Gastrocnemius medialis (tissue), 4 donors: ENCODE data around the gene PACS1. TPM values are rescaled to one million over a fixed set of nuclear protein-coding genes. Genes with fewer than 3 reads are reported as not detected.

Experiments used
- ATAC-seq, 2 donors: fragments of 150-250 bp; one replicate each; pipeline ENCODE4 v1.9.1; 2016
- DNase-seq, 2 donors: peaks; one replicate each; pipeline ENCODE4 v3.0.0-alpha.2; 2019
- H3K27ac ChIP-seq, 4 donors: fragments of 200-600 bp; sonication (generic); 1 replicate in 1 of 4; 2 replicates in 3 of 4; pipeline ENCODE4 v1.5.1; 2016 to 2018; ENCODE audit warnings: mild to moderate bottlenecking in 2 of 4, moderate library complexity in 1 of 4
- H3K27me3 ChIP-seq, 3 donors: fragments of 200-600 bp; sonication (generic) in 2 of 3; 1 replicate in 1 of 3; 2 replicates in 2 of 3; pipeline versions ENCODE4 v1.5.1 to v1.6.0; 2016 to 2019; ENCODE audit warnings: mild to moderate bottlenecking in 1 of 3, moderate library complexity in 1 of 3
- H3K36me3 ChIP-seq, 2 donors: fragments of 200-600 bp; sonication (generic) in 1 of 2; one replicate each; pipeline ENCODE4 v1.5.1; 2017 to 2018
- H3K4me1 ChIP-seq, 2 donors: fragments of 200-600 bp; sonication (generic) in 1 of 2; one replicate each; pipeline ENCODE4 v1.5.1; 2016 to 2017; ENCODE audit warnings: mild to moderate bottlenecking in 2 of 2
- H3K4me3 ChIP-seq, 4 donors: fragments of 200-600 bp; sonication (generic) in 3 of 4; 1 replicate in 1 of 4; 2 replicates in 3 of 4; pipeline ENCODE4 v1.5.1; 2016 to 2019; ENCODE audit warnings: mild to moderate bottlenecking in 2 of 4
- H3K9me3 ChIP-seq, 3 donors: fragments of 200-600 bp; sonication (generic) in 2 of 3; 1 replicate in 1 of 3; 2 replicates in 2 of 3; pipeline ENCODE4 v1.5.1; 2016 to 2019
- POLR2A ChIP-seq, 2 donors: fragments of 450-650 bp; IDR thresholded peaks; one replicate each; pipeline ENCODE4 v1.6.1; 2017; ENCODE audit warnings: antibody characterized with exemption in 2 of 2, mild to moderate bottlenecking in 2 of 2, moderate library complexity in 2 of 2
- in situ Hi-C, 4 donors: fragments of 200-750 bp; cut with MboI; loops; one replicate each; pipeline versions ENCODE4 v1.15.0 to v1.8.0; 2017; ENCODE audit warnings: low sequenced_read_pairs in 4 of 4
- intact Hi-C: fragments of 100-400 bp; cut with DNase I; formaldehyde crosslinking; loops from one replicate; pipeline ENCODE4 v1.15.1; 2023; ENCODE audit warnings: low total_unique reads
- total RNA-seq, 4 donors: library from RNA; depleted of rRNA; stranded (reverse); fragments of >200 nt; gene quantifications; one replicate each; pipeline versions ENCODE4 v1.1.0 to v1.2.3, GENCODE V29; 2016
- TF ChIP-seq, protein P1 (sequence below), 5 experiments: fragments of 450-650 bp in 3 of 5; fragments of 200-600 bp in 2 of 5; sonication (generic) in 2 of 5; IDR thresholded peaks in 4 of 5; conservative IDR thresholded peaks in 1 of 5; 1 replicate in 4 of 5; 2 replicates in 1 of 5; pipeline ENCODE4 v1.5.1; 2016 to 2019; ENCODE audit warnings: antibody characterized with exemption in 5 of 5, mild to moderate bottlenecking in 3 of 5, moderate library complexity in 3 of 5

PACS1 gene
- total RNA-seq, 4 donors from 2014 or later, result 6.6 to 20.4 (median 16.9) TPM

DNA sequence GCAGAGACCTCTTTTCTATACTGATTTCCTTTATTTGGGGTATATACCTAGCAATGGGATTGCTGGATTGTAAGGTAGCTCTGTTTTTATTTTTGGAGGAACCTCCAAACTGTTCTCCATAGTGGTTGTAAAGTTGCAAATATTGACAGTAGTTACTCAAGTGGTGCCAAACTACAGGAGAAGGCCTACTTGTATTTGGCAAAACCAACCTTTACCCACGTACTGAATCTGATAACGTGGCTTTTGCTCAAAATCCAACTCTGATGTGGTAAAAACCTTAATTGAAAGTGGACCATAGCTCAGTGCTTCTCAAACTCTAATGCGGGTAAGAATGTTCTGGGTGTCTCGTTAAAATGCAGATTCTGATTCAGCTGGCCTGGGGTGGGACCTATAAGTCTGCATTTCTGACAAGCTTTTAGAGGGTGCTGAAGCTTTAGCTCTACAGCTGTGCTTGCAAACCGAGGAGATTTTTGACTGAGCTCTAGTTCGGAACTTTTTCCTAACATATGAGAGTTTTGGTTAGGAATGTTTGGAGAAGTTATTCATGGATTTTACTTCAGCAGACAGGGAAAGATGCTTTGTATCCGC, 69.8 kb downstream of the PACS1 start:
- ATAC-seq (no peak), DNase-seq (no peak)
- Histone ChIP-seq H3K27me3 (no peaks in the 10 kb centered on the region), H3K36me3 (no peaks in the 10 kb centered on the region), H3K4me3 (no peak overlapping the region), H3K27ac (no peak overlapping the region), H3K4me1 (no peaks in the 10 kb centered on the region), H3K9me3 (no peaks in the 10 kb centered on the region)
- TF ChIP-seq, protein P1, sequence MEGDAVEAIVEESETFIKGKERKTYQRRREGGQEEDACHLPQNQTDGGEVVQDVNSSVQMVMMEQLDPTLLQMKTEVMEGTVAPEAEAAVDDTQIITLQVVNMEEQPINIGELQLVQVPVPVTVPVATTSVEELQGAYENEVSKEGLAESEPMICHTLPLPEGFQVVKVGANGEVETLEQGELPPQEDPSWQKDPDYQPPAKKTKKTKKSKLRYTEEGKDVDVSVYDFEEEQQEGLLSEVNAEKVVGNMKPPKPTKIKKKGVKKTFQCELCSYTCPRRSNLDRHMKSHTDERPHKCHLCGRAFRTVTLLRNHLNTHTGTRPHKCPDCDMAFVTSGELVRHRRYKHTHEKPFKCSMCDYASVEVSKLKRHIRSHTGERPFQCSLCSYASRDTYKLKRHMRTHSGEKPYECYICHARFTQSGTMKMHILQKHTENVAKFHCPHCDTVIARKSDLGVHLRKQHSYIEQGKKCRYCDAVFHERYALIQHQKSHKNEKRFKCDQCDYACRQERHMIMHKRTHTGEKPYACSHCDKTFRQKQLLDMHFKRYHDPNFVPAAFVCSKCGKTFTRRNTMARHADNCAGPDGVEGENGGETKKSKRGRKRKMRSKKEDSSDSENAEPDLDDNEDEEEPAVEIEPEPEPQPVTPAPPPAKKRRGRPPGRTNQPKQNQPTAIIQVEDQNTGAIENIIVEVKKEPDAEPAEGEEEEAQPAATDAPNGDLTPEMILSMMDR (IDR thresholded peaks at IDR 0.05 in 4 of 5, conservative IDR thresholded peaks at IDR 0.05 in 1 of 5), result no peak
- no peak for TF ChIP-seq POLR2A (IDR thresholded peaks at IDR 0.05)
- in situ Hi-C loops (no loop called here), intact Hi-C loops (no loop called here)

DNA sequence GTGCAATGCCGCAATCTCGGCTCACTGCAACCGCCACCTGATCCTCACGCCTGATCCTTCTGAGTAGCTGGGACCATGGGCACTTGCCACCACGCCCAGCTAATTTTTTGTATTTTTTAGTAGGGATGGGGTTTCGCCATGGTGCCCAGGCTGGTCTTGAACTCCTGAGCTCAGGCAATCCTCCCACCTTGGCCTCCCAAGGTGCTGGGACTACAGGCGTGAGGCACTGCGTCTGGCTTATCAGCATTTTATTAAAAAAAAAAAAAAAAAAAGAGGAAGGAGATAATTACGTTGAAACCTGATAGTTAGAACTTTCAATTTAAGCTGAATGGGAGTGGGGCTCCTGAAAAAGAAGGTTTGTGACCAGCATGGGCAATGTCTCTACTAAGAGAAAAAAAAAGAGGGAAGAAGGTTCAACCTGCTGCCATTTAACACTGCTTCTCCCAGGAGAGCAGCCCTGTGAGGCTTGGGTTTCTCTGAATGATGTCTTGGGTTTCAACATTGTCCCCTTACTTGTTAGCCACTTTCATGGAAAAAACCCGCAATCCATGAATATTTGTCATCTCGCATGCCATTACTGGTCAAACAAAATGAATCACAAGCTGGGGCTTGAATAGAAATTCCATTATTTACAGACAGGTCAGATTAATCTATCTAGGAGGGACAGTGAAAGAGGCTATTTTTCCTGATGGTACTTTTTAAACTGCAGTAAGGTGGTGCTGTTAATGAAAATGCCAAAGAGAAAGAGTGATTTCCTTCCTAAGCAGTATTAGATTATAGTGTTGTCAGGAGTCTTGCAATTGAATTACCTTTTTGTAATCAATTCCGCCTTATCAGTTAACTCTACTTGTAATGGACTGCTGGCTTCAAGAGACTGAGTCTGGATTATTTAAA, 72.5 kb downstream of the PACS1 start:
- no peaks in the 10 kb centered on the region for H3K27me3 ChIP-seq
- ATAC-seq (no peak), DNase-seq (no peak)
- no peaks in the 10 kb centered on the region for H3K9me3 ChIP-seq
- in situ Hi-C loops, result no loop called here
- H3K36me3 ChIP-seq, result no peaks in the 10 kb centered on the region
- intact Hi-C loops, result no loop called here
- no peak for TF ChIP-seq POLR2A (IDR thresholded peaks at IDR 0.05)
- TF ChIP-seq, protein P1 (IDR thresholded peaks at IDR 0.05 in 4 of 5, conservative IDR thresholded peaks at IDR 0.05 in 1 of 5), result no peak
- H3K27ac ChIP-seq, result no peak overlapping the region
- H3K4me3 ChIP-seq, result no peak overlapping the region
- H3K4me1 ChIP-seq, result no peaks in the 10 kb centered on the region

DNA sequence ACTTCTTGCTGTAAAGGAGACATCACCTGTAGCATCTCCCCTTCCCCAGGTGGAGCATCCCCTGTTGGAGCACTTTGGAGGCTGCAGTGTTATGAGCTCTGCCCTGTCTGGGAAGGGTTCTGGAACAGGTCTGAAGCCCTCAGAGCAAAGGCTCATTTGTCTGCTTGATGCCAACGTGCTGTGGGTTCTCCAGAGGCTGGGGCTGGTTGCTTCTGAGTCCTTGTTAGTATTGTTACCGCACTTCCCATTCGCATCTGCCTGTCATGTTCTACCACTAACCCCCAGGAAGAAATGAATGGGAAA, 73.1 kb downstream of the PACS1 start:
- no peak for ATAC-seq
- TF ChIP-seq, protein P1 (IDR thresholded peaks at IDR 0.05 in 4 of 5, conservative IDR thresholded peaks at IDR 0.05 in 1 of 5), result no peak
- TF ChIP-seq POLR2A (IDR thresholded peaks at IDR 0.05), result no peak
- H3K27ac ChIP-seq, result no peak overlapping the region

DNA sequence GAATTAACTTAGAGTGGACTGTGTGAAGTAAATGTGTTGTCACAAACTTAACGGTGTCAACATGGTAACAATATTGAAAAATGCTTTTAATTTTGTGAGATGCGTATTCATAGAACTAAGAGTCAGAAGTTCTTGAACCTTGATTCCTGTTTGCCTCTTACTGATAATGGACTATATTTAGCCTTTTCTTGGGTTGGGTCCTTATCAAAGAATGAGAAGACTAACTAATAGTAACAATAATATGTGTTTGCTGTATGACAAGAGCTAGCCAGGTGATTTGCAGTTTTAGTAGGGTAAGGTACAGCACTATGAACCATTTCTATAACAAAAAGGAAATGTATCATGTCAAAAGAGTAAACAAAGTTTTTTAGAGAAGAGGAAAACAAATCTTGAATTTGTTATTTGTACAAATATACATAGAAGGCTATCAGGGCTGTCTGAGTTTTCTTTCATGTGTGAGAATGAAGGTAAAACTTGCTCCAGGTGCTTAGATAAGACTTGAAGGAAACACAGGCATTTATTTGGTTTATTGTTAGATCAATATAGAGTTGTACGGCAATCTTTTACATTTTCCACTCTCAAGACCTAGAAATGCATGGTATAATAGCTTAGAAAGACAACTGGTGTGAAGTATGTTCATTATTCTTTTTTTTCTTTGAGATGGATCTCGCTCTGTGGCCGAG, 74.1 kb downstream of the PACS1 start:
- intact Hi-C loops (no loop called here), in situ Hi-C loops (no loop called here)
- H3K4me1 ChIP-seq, result no peaks in the 10 kb centered on the region

More for the DNA sequence above, 73.1 kb downstream of the PACS1 start:
- Histone ChIP-seq H3K4me3 (no peak overlapping the region), H3K36me3 (no peaks in the 10 kb centered on the region), H3K9me3 (no peaks in the 10 kb centered on the region), H3K4me1 (no peaks in the 10 kb centered on the region), H3K27me3 (no peaks in the 10 kb centered on the region)
- in situ Hi-C loops (no loop called here), intact Hi-C loops (no loop called here)
- no peak for DNase-seq

More for the DNA sequence above, 74.1 kb downstream of the PACS1 start:
- DNase-seq, result no peak
- Histone ChIP-seq H3K36me3 (no peaks in the 10 kb centered on the region), H3K4me3 (no peak overlapping the region), H3K27ac (no peak overlapping the region), H3K9me3 (no peaks in the 10 kb centered on the region), H3K27me3 (no peaks in the 10 kb centered on the region)
- no peak for ATAC-seq
- TF ChIP-seq, protein P1 (IDR thresholded peaks at IDR 0.05 in 4 of 5, conservative IDR thresholded peaks at IDR 0.05 in 1 of 5), result no peak
- no peak for TF ChIP-seq POLR2A (IDR thresholded peaks at IDR 0.05)
